Stimulated activated naive CD8-positive, alpha-beta T cell treated with anti-CD3 and anti-CD28 coated beads, Interleukin-15, amount 100 ng/mL, for 72 hours (primary cell): ENCODE measurements around the gene UCP3.

ENCODE experiments used
- ATAC-seq: fragments of 150-1000 bp; cut with Tn5 transposase; 2 replicates; pipeline ENCODE4 v1.10.0; 2021; ENCODE audit warnings: mild to moderate bottlenecking, moderate library complexity
- DNase-seq, 2 donors: peaks; one replicate each; pipeline ENCODE4 v3.0.0; 2021 to 2022
- H3K27ac Mint-ChIP-seq, 2 donors: one replicate each; pipeline ENCODE4 v1.8.0; 2022; ENCODE audit warnings: mild to moderate bottlenecking in 2 of 2, mixed read lengths in 2 of 2, moderate library complexity in 2 of 2
- H3K27me3 Mint-ChIP-seq: one replicate; pipeline ENCODE4 v1.8.0; 2022; ENCODE audit warnings: mixed read lengths
- H3K4me1 Mint-ChIP-seq: one replicate; pipeline ENCODE4 v1.8.0; 2022; ENCODE audit warnings: mild to moderate bottlenecking, mixed read lengths
- H3K4me3 Mint-ChIP-seq, 2 donors: one replicate each; pipeline ENCODE4 v1.8.0; 2022; ENCODE audit warnings: mild to moderate bottlenecking in 2 of 2, mixed read lengths in 2 of 2, moderate library complexity in 1 of 2
- H3K9me3 Mint-ChIP-seq, 2 donors: one replicate each; pipeline ENCODE4 v1.8.0; 2022; ENCODE audit warnings: mixed read lengths in 2 of 2

Gene UCP3

DNA sequence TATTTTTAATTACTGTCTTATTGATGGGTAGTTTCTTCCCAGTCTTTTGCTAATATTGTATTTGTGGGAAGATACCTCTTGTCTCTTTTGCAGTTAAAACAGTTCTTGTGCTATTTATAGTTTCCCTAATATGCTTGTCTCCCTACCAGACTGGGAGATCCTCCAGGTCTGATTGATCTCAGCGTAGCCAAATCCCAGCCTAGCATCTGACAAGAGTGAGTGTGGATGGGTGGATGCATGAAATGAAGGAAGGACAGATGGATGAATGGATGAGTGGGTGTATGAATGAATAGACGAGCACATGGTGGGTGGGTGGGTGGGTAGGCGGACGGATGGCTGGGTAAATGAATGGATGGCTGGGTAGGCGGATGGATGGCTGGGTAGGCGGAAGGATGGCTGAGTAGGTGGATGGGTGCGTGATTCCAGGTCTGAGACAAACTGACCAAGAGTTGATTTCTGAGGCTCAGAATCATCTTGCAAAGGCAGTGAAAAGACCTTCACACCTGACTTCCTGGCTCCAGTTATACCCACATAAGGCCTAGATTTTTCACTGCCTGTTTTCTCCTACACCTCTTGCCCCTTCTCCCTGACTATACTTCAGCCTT is 46.7 kb downstream of the UCP3 start:
- H3K27me3 Mint-ChIP-seq, result peaks cover 12% of the 10 kb centered on the region
- no peak overlapping the region for H3K4me3 Mint-ChIP-seq
- H3K9me3 Mint-ChIP-seq, result no peaks in the 10 kb centered on the region
- H3K4me1 Mint-ChIP-seq, result peaks cover 30% of the 10 kb centered on the region
- DNase-seq (no peak), ATAC-seq (no peak)
- H3K27ac Mint-ChIP-seq, result peak overlapping the region in 1 of 2 donors; percentile 62

DNA sequence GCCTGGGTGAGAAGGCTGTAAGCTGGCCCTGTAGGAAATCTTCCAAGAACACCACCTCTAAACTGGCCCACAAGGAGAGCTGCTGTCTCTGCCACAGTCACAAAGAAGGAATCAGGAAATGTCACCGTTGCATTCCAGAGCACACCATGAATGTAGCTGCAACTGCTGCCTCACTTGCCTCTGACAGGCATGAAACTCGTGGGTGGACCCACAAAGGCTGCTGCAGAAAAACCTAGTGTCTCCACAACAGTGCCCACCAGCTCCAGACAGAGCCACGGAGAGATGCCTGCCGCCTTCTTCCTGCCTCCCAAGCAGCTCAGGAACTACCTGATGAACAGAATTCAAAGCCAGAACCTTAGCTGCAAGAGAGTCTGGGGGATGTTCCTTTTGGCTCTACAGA is 47.6 kb downstream of the UCP3 start:
- H3K27ac Mint-ChIP-seq, result no peak overlapping the region
- H3K9me3 Mint-ChIP-seq, result no peaks in the 10 kb centered on the region
- H3K27me3 Mint-ChIP-seq, result peaks cover 21% of the 10 kb centered on the region
- H3K4me1 Mint-ChIP-seq, result peaks cover 36% of the 10 kb centered on the region
- DNase-seq (no peak), ATAC-seq (no peak)
- H3K4me3 Mint-ChIP-seq, result no peak overlapping the region

DNA sequence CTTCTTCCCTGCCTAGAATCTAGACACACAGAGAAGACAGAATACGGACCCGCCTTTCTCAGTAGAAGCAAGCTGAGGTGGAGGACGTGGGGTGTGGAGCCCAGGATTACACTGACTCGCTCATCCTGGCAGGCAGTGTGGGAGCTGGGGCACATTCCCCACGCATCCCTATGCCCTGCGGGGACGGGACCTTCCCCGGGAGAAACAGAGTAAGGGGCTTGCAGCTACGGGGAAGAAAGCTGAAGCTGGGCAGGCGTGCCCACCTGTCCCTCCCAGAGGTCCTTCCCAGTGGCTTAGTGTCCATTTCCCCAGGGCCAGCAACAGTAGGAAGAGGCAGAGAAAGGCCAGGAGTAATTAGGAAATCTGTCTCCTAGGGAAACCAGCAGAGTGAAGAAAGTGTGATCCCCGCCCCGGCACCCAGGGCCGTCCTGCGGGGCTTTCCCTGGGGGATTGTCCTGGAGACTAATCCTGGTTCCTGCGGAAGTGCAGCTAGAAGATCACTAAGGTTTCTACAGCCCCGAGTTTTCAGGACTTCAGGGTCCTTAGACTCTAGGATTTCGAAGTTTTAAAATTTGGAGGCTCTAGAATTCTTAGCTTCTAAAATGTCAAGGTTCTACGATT is 50.3 kb downstream of the UCP3 start:
- DNase-seq (no peak), ATAC-seq (no peak)
- no peak overlapping the region for H3K27ac Mint-ChIP-seq
- peaks cover 27% of the 10 kb centered on the region for H3K27me3 Mint-ChIP-seq
- H3K4me1 Mint-ChIP-seq, result peaks cover 12% of the 10 kb centered on the region
- no peaks in the 10 kb centered on the region for H3K9me3 Mint-ChIP-seq
- no peak overlapping the region for H3K4me3 Mint-ChIP-seq

DNA sequence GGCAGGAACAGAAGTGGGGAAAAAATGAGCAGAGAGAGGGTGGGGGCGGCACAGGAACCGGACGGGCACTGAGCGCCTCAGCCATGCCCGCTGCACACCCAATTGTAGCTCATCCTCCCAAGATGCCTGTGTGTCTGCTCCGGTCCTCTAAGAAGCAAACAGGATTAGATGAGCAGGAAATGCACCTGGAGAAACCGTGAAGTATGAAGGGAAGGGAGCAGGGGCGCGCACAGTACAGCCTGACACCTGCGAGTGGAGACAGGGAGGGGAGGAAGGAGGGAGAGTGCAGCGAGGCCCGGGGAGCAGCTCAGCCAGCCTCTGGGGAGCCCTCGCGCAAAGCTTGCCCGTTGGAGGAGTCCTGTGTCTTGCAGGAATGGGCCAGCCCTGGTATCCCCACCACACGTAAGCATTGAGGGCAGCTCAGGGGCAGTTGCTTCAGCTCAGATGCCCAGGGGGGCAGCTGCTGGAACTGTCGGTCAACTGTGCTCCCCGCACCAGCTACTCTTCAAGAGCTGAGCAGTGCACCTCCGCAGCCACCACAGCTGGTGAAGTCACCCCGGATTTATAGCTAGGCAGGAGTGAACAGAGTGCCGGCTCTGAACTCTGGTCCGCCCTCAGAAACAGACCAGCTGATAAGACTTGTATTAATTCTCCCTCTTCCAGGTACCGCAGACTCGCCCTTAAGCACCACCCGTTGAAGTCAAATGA is 51.1 kb downstream of the UCP3 start:
- ATAC-seq (peak; percentile 31), DNase-seq (no peak)
- Mint-ChIP-seq H3K9me3 (no peaks in the 10 kb centered on the region), H3K27ac (peak overlapping the region in 1 of 2 donors; percentile 65), H3K4me3 (peak overlapping the region; percentile 47 to 67), H3K4me1 (peaks cover 12% of the 10 kb centered on the region), H3K27me3 (peaks cover 27% of the 10 kb centered on the region)

DNA sequence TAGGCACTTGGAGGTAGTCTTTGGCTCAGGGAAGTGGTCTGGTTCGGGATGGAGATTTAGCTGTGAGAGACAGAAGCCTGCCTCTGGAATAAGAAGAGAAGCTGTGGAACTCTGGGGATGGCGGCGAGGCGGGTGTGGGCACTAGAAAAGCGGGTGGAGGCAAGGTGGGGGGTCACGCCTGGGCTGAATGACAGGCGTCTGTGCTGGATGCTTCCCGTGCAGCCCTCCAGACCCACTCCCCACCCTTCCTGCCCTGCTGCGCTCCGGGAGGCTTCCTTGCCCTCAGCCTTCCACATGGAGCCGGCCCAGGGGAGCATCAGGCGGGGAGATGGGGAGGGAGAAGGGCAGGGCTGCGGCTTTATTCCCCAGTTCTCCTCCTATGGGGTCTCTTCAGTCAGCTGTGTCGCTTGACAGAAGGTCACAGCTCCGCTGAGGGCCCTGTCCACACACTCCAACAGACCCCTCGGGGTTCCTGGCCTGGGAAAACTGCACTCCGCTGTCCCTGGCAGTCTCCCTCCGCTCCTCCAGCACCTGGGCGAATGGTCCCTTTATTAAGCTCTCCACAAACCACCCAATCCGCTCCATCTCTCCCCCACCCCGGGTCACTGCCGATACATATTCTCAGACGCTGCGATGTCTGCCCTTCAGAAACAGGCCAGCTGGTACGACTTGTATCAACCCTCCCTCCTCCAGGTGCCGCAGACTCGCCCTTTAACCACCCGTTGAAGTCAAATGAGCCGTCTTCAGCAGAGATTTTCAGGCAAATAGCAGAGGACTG is 51.8 kb downstream of the UCP3 start:
- peaks cover 12% of the 10 kb centered on the region for H3K4me1 Mint-ChIP-seq
- peak overlapping the region; percentile 47 to 67 for H3K4me3 Mint-ChIP-seq
- peak overlapping the region in 1 of 2 donors; percentile 65 for H3K27ac Mint-ChIP-seq
- H3K27me3 Mint-ChIP-seq, result peaks cover 27% of the 10 kb centered on the region
- ATAC-seq (peak; percentile 18), DNase-seq (no peak)
- H3K9me3 Mint-ChIP-seq, result no peaks in the 10 kb centered on the region

- peaks cover 11% of the 10 kb centered on the region for H3K27me3 Mint-ChIP-seq
- no peaks in the 10 kb centered on the region for H3K9me3 Mint-ChIP-seq
- no peak overlapping the region for H3K4me3 Mint-ChIP-seq
- H3K27ac Mint-ChIP-seq, result no peak overlapping the region
- DNase-seq, result no peak
- H3K4me1 Mint-ChIP-seq, result peaks cover 2% of the 10 kb centered on the region
- no peak for ATAC-seq
These were observed 57.1 kb downstream of the UCP3 start for GRCh38 chr11:73951797-73952196.

DNA sequence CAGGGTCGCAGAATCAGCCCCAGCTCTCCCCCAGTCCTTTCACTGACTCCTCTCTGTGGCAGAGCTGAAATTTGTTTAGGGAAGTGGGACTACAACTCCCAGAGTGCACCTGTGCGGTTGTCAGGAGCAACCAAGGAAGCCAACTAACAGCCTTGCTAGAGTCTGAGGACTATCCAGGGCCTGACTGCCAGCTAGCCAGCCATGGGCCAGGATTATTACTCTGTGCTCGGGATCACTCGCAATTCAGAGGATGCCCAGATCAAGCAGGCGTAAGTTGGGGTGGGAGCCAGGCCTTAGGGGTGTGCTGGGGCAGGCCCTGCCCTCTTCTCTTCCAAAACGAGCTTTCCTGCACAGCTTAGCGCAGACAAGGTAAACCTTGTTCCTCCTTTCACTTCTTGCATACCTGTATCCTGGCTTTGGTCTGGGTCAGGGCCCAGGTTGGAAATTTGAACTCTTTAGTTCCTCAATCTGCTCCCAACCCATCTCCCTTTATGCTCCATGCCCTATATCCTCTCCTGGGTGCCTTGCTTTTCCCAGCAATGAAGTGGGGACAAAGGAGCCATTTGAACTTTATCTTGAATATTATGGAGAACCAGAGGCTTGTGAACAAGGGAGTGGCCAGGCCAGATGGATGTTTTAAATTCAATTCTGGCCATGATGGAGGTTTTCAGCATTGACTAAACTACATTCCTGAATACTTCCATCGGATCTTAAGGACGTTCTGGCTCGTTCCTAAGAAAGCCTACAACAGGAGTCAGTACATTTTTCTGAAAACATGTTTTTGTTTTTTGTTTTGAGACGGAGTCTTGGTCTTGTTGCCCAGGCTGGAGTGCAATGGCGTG is 57.8 kb downstream of the UCP3 start, which contains the start of gene DNAJB13:
Gene DNAJB13 (plus strand): TSS at position 158 of the 842 bp plus-strand sequence. CDS start 44 bp downstream, at position 202.
- peak; percentile 68 for ATAC-seq
- no peak within 1 kb of the TSS for H3K4me3 Mint-ChIP-seq
- peak within 1 kb of the TSS in 1 of 2 donors; percentile 9 for H3K27ac Mint-ChIP-seq
- no peaks in the 10 kb centered on the region for H3K4me1 Mint-ChIP-seq
- no peaks in the 10 kb centered on the region for H3K9me3 Mint-ChIP-seq
- no peak for DNase-seq
- peaks cover 4% of the 10 kb centered on the region for H3K27me3 Mint-ChIP-seq
